ENCODE measurements around the gene FBLN2.

Gene FBLN2

GRCh38 chr3:13674538-13675185 lies 125.7 kb downstream of the FBLN2 start:
- H3K4me3 ChIP-seq (ENCODE audit: low read length): no peak overlapping the region
- no peak for TF ChIP-seq ZNF274 (IDR thresholded peaks at IDR 0.05; ENCODE audit: low read depth, low read length)

DNA sequence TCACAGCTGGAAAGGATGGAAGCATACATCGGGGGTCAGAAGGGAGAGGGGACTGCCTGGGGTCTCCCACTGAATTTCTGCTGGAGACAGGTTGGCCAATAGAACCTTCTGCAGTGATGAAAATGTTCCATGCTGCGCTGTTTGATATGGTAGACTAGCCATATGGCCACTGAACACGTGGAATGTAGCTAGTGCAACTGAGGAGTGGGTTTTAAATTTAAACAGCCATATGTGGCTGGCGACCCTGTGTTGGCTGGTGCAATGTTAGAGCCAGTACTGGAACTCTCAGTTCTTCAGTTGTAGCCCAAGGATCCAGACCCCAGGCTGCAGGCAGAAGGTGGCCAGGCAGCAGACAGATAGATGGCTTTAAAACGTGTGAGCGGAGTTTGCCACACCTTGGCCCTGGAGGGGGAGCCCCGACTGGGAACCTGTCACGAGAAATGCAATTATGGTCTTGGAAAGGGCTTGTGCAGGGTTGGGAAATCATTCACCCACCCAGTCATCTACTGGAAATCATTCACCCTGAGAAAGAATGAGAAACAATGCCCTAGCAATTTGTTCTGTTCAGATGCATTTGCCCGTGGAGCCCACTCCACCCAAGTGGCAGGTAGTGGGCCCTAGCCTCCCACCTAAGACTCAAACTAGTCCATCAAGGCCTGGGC lies 127.6 kb downstream of the FBLN2 start:
- no peak overlapping the region for H3K4me3 ChIP-seq (ENCODE audit: low read length)
- no peak for TF ChIP-seq ZNF274 (IDR thresholded peaks at IDR 0.05; ENCODE audit: low read depth, low read length)

- no peak overlapping the region for H3K4me3 ChIP-seq (ENCODE audit: low read length)
- TF ChIP-seq ZNF274 (IDR thresholded peaks at IDR 0.05; ENCODE audit: low read depth, low read length): no peak
These were observed 128.3 kb downstream of the FBLN2 start for GRCh38 chr3:13677272-13677671.

- TF ChIP-seq ZNF274 (IDR thresholded peaks at IDR 0.05; ENCODE audit: low read depth, low read length): no peak
- no peak overlapping the region for H3K4me3 ChIP-seq (ENCODE audit: low read length)
These were observed 133.0 kb downstream of the FBLN2 start for GRCh38 chr3:13681931-13682330.

GRCh38 chr3:13682331-13683013 lies 133.5 kb downstream of the FBLN2 start:
- H3K4me3 ChIP-seq (ENCODE audit: low read length): no peak overlapping the region
- TF ChIP-seq ZNF274 (IDR thresholded peaks at IDR 0.05; ENCODE audit: low read depth, low read length): no peak

DNA sequence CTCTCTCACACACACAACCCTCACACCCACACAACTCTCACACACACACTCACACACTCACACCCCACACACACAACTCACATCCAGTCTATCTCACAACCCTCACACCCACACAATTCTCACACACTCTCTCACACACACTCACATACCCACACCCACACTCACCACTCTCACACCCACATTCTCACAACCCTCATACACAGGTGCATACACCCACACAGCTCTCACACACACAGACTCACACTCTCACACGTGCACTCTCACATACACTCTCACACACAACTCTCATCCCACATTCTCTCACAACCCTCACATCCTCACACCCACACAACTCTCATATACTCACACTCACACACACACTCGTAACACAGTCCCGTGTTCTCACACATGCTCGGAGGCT lies 134.4 kb downstream of the FBLN2 start:
- no peak for TF ChIP-seq ZNF274 (IDR thresholded peaks at IDR 0.05; ENCODE audit: low read depth, low read length)
- no peak overlapping the region for H3K4me3 ChIP-seq (ENCODE audit: low read length)

GRCh38 chr3:13683772-13684171 lies 134.8 kb downstream of the FBLN2 start:
- no peak overlapping the region for H3K4me3 ChIP-seq (ENCODE audit: low read length)
- no peak for TF ChIP-seq ZNF274 (IDR thresholded peaks at IDR 0.05; ENCODE audit: low read depth, low read length)

DNA sequence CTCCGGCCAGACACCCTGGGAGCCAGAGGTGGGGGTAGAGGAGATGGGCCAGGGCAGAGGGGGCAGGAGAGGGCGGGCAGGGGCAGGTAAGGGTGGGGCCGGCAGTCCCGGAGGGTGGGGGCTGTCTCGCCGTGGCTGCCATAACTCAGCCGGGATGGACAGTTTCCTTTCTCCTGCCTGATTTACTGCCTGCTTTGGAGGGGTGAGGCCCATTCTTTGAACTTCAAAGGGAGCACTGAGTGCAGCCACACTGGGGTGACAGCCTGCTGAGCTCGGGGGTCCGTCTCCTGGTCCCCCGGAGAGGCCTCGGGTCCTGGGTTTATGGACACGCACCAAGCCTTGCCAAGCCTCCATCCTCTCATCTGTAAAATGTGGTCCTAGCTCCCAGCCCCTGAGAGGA lies 135.4 kb downstream of the FBLN2 start:
- H3K4me3 ChIP-seq (ENCODE audit: low read length): no peak overlapping the region
- no peak for TF ChIP-seq ZNF274 (IDR thresholded peaks at IDR 0.05; ENCODE audit: low read depth, low read length)

DNA sequence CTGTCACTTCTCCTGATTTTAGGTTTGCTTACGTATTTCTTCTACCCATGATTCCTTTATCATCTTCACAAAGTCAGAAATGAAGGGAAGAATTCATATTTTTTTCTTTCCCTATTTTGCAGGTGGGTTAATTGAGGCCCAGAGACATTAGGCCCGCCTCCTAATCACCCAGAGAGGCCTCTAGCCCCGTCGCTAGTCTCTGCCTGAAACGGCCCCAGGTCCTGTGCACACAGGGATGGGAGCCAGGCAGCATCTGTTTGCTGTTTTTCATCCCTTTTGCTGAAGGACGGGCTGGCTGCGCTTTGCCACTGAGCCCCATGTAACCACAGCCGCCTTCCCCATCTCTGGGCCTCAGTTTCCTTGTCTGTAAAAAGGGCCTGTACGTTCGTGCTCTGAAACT lies 135.9 kb downstream of the FBLN2 start:
- H3K4me3 ChIP-seq (ENCODE audit: low read length): no peak overlapping the region
- no peak for TF ChIP-seq ZNF274 (IDR thresholded peaks at IDR 0.05; ENCODE audit: low read depth, low read length)

DNA sequence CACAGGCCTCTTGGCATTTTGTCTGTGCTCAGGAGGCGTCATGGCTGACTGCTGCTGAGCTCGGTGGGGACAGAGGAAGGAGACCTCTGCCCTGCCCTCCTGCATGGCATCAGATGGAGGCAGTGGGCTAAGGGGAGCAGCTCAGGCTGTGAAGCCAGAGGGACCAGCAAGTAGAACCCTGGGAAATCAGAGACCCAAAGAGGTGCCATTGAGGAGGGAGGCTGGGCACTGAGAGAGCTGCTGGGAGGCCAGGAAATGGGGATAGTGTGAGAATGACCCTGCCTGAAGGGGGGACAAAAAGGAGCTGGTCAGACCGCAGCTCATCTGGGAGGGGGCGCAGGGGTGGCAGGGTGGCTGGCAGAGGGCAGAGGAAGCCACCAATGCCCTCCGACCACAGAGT lies 136.8 kb downstream of the FBLN2 start:
- no peak overlapping the region for H3K4me3 ChIP-seq (ENCODE audit: low read length)
- no peak for TF ChIP-seq ZNF274 (IDR thresholded peaks at IDR 0.05; ENCODE audit: low read depth, low read length)

- no peak overlapping the region for H3K4me3 ChIP-seq (ENCODE audit: low read length)
- TF ChIP-seq ZNF274 (IDR thresholded peaks at IDR 0.05; ENCODE audit: low read depth, low read length): no peak
These were observed 137.6 kb downstream of the FBLN2 start for GRCh38 chr3:13686367-13687160.

DNA sequence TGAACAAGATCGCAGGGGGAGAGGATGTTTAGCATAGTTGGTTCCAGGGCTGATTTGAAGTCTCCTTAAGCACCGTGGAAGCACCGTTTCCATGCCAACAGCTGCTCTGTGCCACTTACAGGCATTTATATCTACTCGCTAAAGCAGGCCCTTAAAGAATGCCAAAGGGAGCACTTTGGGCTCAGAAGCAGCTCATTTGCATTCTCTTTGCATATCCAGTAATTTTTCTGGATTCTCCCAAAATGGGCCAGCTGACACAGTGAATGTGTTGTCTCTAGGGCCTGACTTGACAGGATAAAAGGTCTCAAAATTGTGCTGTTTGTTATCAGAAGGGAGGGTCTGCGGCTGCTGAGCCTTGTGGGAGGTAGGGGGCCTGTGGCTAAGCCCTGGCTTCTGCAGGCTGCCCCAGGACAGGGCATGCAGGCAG lies 138.6 kb downstream of the FBLN2 start:
- H3K4me3 ChIP-seq (ENCODE audit: low read length): no peak overlapping the region
- TF ChIP-seq ZNF274 (IDR thresholded peaks at IDR 0.05; ENCODE audit: low read depth, low read length): no peak
